HepG2 (cell line): ENCODE measurements around the gene STAP2. TPM values are rescaled to one million over a fixed set of nuclear protein-coding genes. Genes with fewer than 3 reads are reported as not detected.

Source experiments
- ATAC-seq: fragments of 200-7000 bp; cut with Tn5 transposase; 3 replicates; pipeline ENCODE4 v1.9.1; 2020; ENCODE audit warnings: mild to moderate bottlenecking, moderate library complexity
- BruUV-seq: library from RNA; stranded (reverse); fragments of 400-500 nt; replicated peaks from 2 replicates; lab custom pipeline; 2021; lab: Mats Ljungman, UMichigan
- CTCF ChIA-PET: fragments of 300-600 bp; formaldehyde crosslinking; extraction: SDS; loops from one replicate; lab custom pipeline; 2021; ENCODE audit warnings: low total read pairs, inconsistent platforms, low intra/inter-chr PET ratio; lab: Yijun Ruan, JAX
- POLR2A ChIA-PET: fragments of 350-600 bp; sonication (Branson Sonifier 250); formaldehyde crosslinking; loops from one replicate; lab custom pipeline; 2020; ENCODE audit warnings: antibody characterized with exemption, inconsistent platforms; lab: Yijun Ruan, JAX
- DNase-seq: peaks from one replicate; pipeline ENCODE4 v3.0.0-alpha.2; 2015; ENCODE audit warnings: low spot score
- FAIRE-seq: peaks from 3 replicates; lab custom pipeline; 2011; peaks lifted over from hg19 to GRCh38; lab: Jason Lieb, UNC
- H2AFZ ChIP-seq: one replicate; pipeline ENCODE4 v1.6.1; 2011; ENCODE audit warnings: low read length, inconsistent platforms
- H3K27ac ChIP-seq: fragments of 300-600 bp; 3 replicates; pipeline ENCODE4 v1.8.0; 2011; ENCODE audit warnings: mixed run types, mild to moderate bottlenecking, mixed read lengths, low read length, inconsistent platforms; ENCODE audit not compliant: insufficient read depth; ENCODE audit errors: extremely low read length
- H3K27me3 ChIP-seq, 2 experiments: fragments of 200-600 bp in 1 of 2; 2 replicates in 1 of 2; 3 replicates in 1 of 2; pipeline versions ENCODE4 v1.6.0 to v1.8.0; 2011; ENCODE audit warnings: low read length in 2 of 2, mild to moderate bottlenecking in 2 of 2, moderate library complexity in 2 of 2, inconsistent platforms in 1 of 2; ENCODE audit not compliant: insufficient read depth in 2 of 2, control insufficient read depth in 1 of 2
- H3K36me3 ChIP-seq, 2 experiments: fragments of 200-600 bp in 1 of 2; replicated peaks in 1 of 2; 2 replicates in 1 of 2; 3 replicates in 1 of 2; pipeline versions ENCODE4 v1.5.1 to v1.8.0; 2011; ENCODE audit warnings: low read length in 2 of 2, inconsistent platforms in 1 of 2; ENCODE audit not compliant: insufficient read depth in 2 of 2, control insufficient read depth in 1 of 2
- H3K4me1 ChIP-seq: 2 replicates; pipeline ENCODE4 v1.5.1; 2012; ENCODE audit warnings: low read length, inconsistent platforms; ENCODE audit not compliant: insufficient read depth
- H3K4me2 ChIP-seq: 2 replicates; pipeline ENCODE4 v1.6.0; 2011; ENCODE audit warnings: low read depth, low read length, inconsistent platforms
- H3K4me3 ChIP-seq, 3 experiments: fragments of 200-600 bp in 1 of 3; sonication (generic), shearing (Covaris generic) in 1 of 3; replicated peaks in 1 of 3; 2 replicates each; pipeline ENCODE4 v1.5.1; 2011 to 2016; ENCODE audit warnings: low read length in 3 of 3, inconsistent platforms in 2 of 3, low read depth in 2 of 3, mild to moderate bottlenecking in 2 of 3, control low read depth in 1 of 3, mixed read lengths in 1 of 3; ENCODE audit not compliant: insufficient read depth in 1 of 3
- H3K79me2 ChIP-seq: one replicate; pipeline ENCODE4 v1.6.1; 2011; ENCODE audit warnings: low read length, inconsistent platforms; ENCODE audit not compliant: insufficient read depth
- H3K9ac ChIP-seq: 2 replicates; pipeline ENCODE4 v1.6.0; 2011; ENCODE audit warnings: mild to moderate bottlenecking, low read depth, low read length, inconsistent platforms; ENCODE audit not compliant: insufficient read depth
- H3K9me3 ChIP-seq: 2 replicates; pipeline ENCODE4 v1.5.1; 2012; ENCODE audit warnings: mild to moderate bottlenecking, low read length
- H4K20me1 ChIP-seq: 2 replicates; pipeline ENCODE4 v1.6.0; 2011; ENCODE audit warnings: inconsistent platforms, mild to moderate bottlenecking, low read length, moderate library complexity; ENCODE audit not compliant: insufficient read depth
- AGO2 ChIP-seq: fragments of 200-400 bp; formaldehyde crosslinking; optimal IDR thresholded peaks from 2 replicates; pipeline ENCODE3; 2017; ENCODE audit warnings: mild to moderate bottlenecking, low read depth, low read length, moderate library complexity
- CEBPB ChIP-seq: IDR thresholded peaks from 2 replicates; pipeline ENCODE4 v1.6.1; 2011; ENCODE audit warnings: low read depth, low read length, improper control_type of control experiment, borderline replicate concordance
- HNRNPUL1 ChIP-seq: fragments of 200-400 bp; formaldehyde crosslinking; IDR thresholded peaks from 2 replicates; pipeline ENCODE4 v1.6.1; 2017; ENCODE audit warnings: low read depth, mild to moderate bottlenecking, low read length, moderate library complexity
- PATZ1 ChIP-seq: sonication (generic); formaldehyde crosslinking; IDR thresholded peaks from 2 replicates; pipeline ENCODE4 v1.4.0; 2020; ENCODE audit warnings: missing genetic modification reagents
- POLR2G ChIP-seq: fragments of 200-400 bp; formaldehyde crosslinking; IDR thresholded peaks from 2 replicates; pipeline ENCODE4 v1.6.1; 2018; ENCODE audit warnings: mild to moderate bottlenecking, low read depth, low read length, moderate library complexity
- RBM22 ChIP-seq: fragments of 200-400 bp; formaldehyde crosslinking; optimal IDR thresholded peaks from 2 replicates; pipeline ENCODE3; 2017; ENCODE audit warnings: mild to moderate bottlenecking, low read length, moderate library complexity
- ZNF558 ChIP-seq: sonication (generic); formaldehyde crosslinking; IDR thresholded peaks from 2 replicates; pipeline ENCODE4 v1.9.0; 2022; ENCODE audit warnings: mild to moderate bottlenecking, missing genetic modification reagents, borderline replicate concordance
- ZNF629 ChIP-seq: sonication (generic); formaldehyde crosslinking; conservative IDR thresholded peaks from 2 replicates; pipeline ENCODE4 v1.5.0; 2020; ENCODE audit warnings: missing genetic modification reagents
- WGBS: methylation state at CpG from one replicate; pipeline ENCODE4 v1.1.6; 2017; ENCODE audit warnings: low lambda C conversion rate; 5-methylcytosine and 5-hydroxymethylcytosine counted together
- in situ Hi-C: cut with HindIII; loops from 2 replicates; pipeline ENCODE4 v1.10.0; 2017; ENCODE audit warnings: low pct_unique_long_range_greater_than_20kb; ENCODE audit not compliant: extremely low pct_ligation_motif_present
- intact Hi-C: fragments of 100-400 bp; cut with micrococcal nuclease; formaldehyde crosslinking; loops from one replicate; pipeline ENCODE4 v1.10.0; 2022; ENCODE audit not compliant: unreplicated experiment
- polyA plus RNA-seq, 8 experiments: library from polyadenylated mRNA; depleted of rRNA in 3 of 8; stranded (reverse) in 7 of 8; unstranded in 1 of 8; fragments of >200 nt; fragmentation: Illumina TruSeq in 4 of 8; extraction: Trizol in 4 of 8; gene quantifications; 2 replicates each; pipeline versions ENCODE4 v1.2.1 to v1.2.3, GENCODE V29; 2011 to 2016; ENCODE audit warnings: low read depth in 4 of 8, missing spikeins in 1 of 8, mixed read lengths in 1 of 8; ENCODE audit not compliant: insufficient read depth in 1 of 8
- total RNA-seq, 5 experiments: library from RNA; depleted of rRNA; stranded (reverse); fragments of >200 nt; fragmentation: Illumina TruSeq; extraction: Trizol; gene quantifications; 2 replicates each; pipeline ENCODE4 v1.2.3, GENCODE V29; 2016; ENCODE audit warnings: low read depth in 1 of 5

STAP2 gene
- total and polyA plus RNA-seq, 2 of the 13 experiments (the other 11 are each of a cell fraction or from before 2014, with no cell fraction given), result 39.0 to 43.7 TPM

DNA sequence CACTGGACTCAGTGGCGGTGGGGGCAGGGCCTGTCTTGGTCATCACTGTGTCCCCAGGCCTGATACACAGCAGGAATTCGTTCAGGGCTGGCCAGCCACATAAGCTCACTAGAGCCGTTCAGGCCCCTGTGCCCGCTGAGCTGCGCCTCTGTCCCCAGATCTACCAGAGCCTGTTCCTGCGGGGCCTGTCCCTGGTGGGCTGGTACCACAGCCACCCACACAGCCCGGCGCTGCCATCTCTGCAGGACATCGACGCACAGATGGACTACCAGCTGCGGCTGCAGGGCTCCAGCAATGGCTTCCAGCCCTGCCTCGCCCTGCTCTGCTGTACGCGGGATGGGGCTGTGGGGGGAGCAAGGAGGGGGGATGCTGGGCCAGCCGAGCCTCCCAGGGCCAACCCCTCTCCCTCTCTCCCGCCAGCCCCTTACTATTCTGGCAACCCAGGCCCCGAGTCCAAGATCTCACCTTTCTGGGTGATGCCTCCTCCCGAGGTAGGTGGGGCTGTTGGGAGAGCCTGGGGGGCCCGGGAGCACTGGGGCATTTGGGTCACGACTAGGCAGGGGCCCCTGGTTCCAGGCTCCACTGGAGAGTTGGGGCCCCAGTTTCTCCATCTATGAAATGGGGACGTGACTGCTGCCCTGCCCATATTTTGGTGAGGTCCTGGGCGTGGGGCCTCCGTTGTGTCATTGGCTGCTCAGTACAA lies 18.6 kb upstream of the STAP2 start:
- TF ChIP-seq AGO2 (peak; percentile 90), PATZ1 (CRISPR knock-in tag) (no peak), POLR2G (peak; percentile 17; the same call in 1 of the 2 replicates), CEBPB (no peak), ZNF558 (CRISPR knock-in tag) (no peak), RBM22 (peak; percentile 63), HNRNPUL1 (no peak), ZNF629 (CRISPR knock-in tag) (peak; percentile 54; the same call in 1 of the 2 replicates)
- Histone ChIP-seq H3K9me3 (no peaks in the 10 kb centered on the region), H3K79me2 (no peaks in the 10 kb centered on the region), H3K4me1 (no peaks in the 10 kb centered on the region), H2AFZ (no peak overlapping the region), H3K9ac (no peak overlapping the region), H3K4me3 (no peak overlapping the region), H3K4me2 (no peak overlapping the region), H3K27ac (no peak overlapping the region), H3K27me3 (no peaks in the 10 kb centered on the region), H3K36me3 (peaks cover 8 to 27% of the 10 kb centered on the region in 2 experiments; a peak in 3 of 5 replicates), H4K20me1 (no peaks in the 10 kb centered on the region)
- 100% methylated on average over 5 of the region's 23 CpGs for WGBS
- DNase-seq (no peak), FAIRE-seq (no peak), ATAC-seq (no peak)
- in situ Hi-C loops (no loop called here), intact Hi-C loops (no loop called here)
- POLR2A ChIA-PET, result interaction anchor here (3.2 kb wide), 1 partner anchor 18 kb away, joined by 11 read pairs; no protein-coding TSS in a partner anchor
- no TSS peak for BruUV-seq
- CTCF ChIA-PET, result no interaction called here
